NCI-H774 (cell line): ENCODE data around the gene DCLRE1B.
"Not testable (repeated sequence)": the region's sequence is repeated elsewhere in the genome, so short reads cannot be mapped to it uniquely, and the experiment has no call there.

ENCODE experiments used
- DNase-seq: peaks from one replicate; lab custom pipeline; 2025; lab: John Stamatoyannopoulos, UW

The DCLRE1B gene

DNA sequence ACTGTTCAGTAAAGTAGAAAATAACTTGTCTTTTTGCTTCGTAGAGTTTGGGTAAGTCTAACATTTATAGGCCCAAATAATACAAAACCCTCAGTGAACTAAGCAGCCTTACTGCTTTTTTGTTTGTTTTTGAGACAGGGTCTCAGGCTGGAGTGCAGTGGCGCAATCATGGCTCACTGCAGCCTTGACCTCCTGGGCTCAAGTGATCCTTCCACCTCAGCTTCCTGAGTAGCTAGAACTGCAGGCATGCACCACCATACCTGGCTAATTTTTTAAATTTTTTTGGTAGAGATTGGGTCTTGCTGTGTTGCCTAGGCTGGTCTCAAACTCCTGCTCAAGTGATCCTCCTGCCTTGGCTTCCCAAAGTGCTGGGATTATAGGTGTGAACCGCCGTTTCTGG lies 43.0 kb downstream of the DCLRE1B start:
- DNase-seq, result not testable (repeated sequence)

DNA sequence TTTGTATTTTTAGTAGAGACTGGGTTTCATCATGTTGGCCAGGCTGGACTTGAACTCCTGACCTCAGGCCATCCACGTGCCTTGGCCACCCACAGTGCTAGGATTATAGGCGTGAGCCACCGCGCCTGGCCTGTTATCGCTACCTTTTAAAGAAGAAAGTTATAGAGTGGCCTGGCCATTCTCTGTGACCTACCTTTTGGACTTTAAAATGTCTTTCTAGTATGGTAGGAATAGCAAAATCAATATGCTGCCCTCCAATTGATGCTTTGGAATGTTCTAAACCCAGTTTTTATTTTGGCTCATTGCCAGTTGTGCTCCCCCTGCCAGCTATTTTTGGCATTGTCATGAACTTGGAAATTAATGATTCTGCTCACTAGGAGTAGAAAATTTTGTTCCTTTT lies 43.9 kb downstream of the DCLRE1B start:
- DNase-seq, result no peak

DNA sequence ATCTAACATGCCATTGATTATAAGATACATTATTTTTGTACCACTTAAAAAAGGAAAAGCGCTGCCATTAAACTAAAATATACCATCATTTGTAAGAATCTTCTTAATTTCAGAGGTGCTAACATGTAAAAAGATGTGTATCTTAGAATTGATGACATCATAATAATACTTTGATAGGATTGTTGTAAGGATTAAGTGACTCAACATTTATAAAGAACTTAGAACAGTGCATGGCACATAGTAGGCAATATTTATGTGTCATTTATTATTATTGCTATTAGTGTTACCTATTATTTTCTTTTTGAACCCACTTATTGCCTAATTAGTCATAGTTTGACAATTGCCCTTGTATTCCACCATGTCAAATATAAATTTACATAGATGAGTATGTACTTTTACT lies 45.8 kb downstream of the DCLRE1B start:
- DNase-seq, result no peak

DNA sequence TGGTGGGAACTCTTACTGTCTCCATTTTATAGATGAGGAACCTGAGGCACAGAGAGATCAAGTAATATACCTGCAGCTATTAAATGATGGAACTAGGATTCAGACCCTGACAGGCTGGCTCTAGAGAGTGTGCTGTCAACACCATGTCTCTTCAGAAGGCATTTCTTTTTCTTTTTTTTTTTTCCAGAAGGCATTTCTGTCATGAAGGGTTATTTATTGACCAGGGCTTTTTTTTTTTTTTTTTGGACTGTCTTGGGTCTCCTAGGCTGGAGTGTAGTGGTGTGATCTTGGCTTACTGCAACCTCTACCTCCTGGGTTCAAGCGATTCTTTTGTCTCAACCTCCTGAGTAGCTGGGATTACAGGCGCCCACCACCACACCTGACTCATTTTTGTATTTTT lies 46.6 kb downstream of the DCLRE1B start:
- DNase-seq, result no peak

DNA sequence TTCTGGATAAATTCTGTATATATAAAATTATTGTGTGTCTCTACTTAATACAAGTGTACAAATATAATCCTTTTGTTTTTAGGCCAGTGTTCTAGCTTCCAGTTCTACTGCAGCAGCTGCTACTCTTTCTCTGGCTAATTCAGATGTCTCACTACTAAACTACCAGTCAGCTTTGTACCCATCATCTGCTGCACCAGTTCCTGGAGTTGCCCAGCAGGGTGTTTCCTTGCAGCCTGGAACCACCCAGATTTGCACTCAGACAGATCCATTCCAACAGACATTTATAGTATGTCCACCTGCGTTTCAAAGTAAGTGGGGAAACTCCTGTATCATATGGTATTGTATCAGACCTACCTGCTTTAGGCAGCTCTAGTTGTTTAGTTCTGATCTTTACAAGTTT lies 52.9 kb downstream of the DCLRE1B start:
- DNase-seq, result no peak

DNA sequence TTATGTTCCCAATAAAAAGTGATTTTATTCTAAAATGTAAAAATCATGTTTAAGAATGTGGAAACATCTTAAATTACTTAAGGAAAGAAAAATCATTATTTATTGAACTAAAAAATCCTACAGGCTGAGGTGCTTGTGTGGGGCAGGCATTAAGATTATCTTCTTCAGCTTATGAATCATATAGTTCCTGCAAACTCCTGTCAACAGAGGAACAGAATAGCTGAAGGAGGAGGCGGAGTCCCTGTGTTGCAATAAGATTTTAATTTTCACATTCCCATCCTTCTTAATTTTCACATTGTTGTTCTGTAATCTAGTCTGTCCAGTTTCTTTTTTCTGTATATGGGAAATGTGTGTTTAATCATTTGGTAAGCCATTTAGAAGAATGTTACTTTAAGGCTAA lies 53.6 kb downstream of the DCLRE1B start:
- no peak for DNase-seq

DNA sequence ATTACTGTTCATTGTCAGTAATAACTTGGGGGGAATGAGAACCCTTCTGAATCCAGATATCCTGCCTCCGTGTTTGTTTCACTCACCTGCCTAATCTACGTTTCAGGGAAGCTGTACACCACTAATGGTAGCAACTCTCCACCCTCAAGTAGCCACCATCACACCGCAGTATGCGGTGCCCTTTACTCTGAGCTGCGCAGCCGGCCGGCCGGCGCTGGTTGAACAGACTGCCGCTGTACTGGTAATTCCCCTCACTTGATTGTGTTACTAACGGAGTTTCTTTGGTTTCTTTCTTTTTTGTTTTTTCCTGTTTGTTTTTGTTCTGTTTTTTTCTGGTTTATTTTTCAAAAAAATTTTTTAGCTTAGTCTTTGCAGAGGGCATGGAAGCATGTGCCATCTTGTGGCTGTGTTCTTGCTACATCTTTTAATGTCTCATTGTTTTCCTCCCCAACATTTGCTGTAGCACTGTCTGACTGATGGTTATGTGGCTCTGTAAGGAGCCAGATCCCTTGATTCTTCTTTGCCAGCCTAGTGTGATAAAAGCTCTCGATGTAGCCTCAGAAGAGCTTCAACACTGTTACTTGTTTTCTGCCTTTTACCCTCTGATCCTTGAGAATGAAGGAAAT lies 58.3 kb downstream of the DCLRE1B start:
- DNase-seq, result no peak
